Measurements from ENCODE around the gene IL36B. TPM values are rescaled to one million over a fixed set of nuclear protein-coding genes. Genes with fewer than 3 reads are reported as not detected.

Gene IL36B
- total RNA-seq, 1 donor from 2014 or later = not detected

GRCh38 chr2:113009622-113010021, 43.0 kb downstream of the IL36B start:
- no peak overlapping the region for H3K4me3 Mint-ChIP-seq
- DNase-seq (ENCODE audit: low read depth, low spot score) = no peak
- TF ChIP-seq CTCF (conservative IDR thresholded peaks at IDR 0.05) = no peak
- H3K36me3 Mint-ChIP-seq (ENCODE audit: low read depth) = peaks cover 2% of the 10 kb centered on the region
- peaks cover 23% of the 10 kb centered on the region for H3K27me3 Mint-ChIP-seq (ENCODE audit: low read depth)
- no peak overlapping the region for H3K27ac Mint-ChIP-seq (ENCODE audit: unreplicated experiment)
- H3K9me3 Mint-ChIP-seq = peaks cover 11% of the 10 kb centered on the region
- peaks cover 8% of the 10 kb centered on the region for H3K4me1 Mint-ChIP-seq

- no peak overlapping the region for H3K4me3 Mint-ChIP-seq
- no peak overlapping the region for H3K27ac Mint-ChIP-seq (ENCODE audit: unreplicated experiment)
- H3K27me3 Mint-ChIP-seq (ENCODE audit: low read depth) = peaks cover 23% of the 10 kb centered on the region
- TF ChIP-seq CTCF (conservative IDR thresholded peaks at IDR 0.05) = no peak
- peaks cover 2% of the 10 kb centered on the region for H3K9me3 Mint-ChIP-seq
- no peaks in the 10 kb centered on the region for H3K36me3 Mint-ChIP-seq (ENCODE audit: low read depth)
- peaks cover under 1% of the 10 kb centered on the region for H3K4me1 Mint-ChIP-seq
- no peak for DNase-seq (ENCODE audit: low read depth, low spot score)
Measured at GRCh38 chr2:113007250-113007649, 45.4 kb downstream of the IL36B start.

- H3K27me3 Mint-ChIP-seq (ENCODE audit: low read depth) = peaks cover 21% of the 10 kb centered on the region
- H3K4me1 Mint-ChIP-seq = no peaks in the 10 kb centered on the region
- peak within 1 kb of the TSS; percentile 39 for H3K27ac Mint-ChIP-seq (ENCODE audit: unreplicated experiment)
- no peak for DNase-seq (ENCODE audit: low read depth, low spot score)
- H3K9me3 Mint-ChIP-seq = peaks cover 17% of the 10 kb centered on the region
- H3K4me3 Mint-ChIP-seq = no peak within 1 kb of the TSS
- no peak for TF ChIP-seq CTCF (conservative IDR thresholded peaks at IDR 0.05)
- H3K36me3 Mint-ChIP-seq (ENCODE audit: low read depth) = peaks cover 10% of the 10 kb centered on the region
Measured at GRCh38 chr2:113005030-113005509, 47.6 kb downstream of the IL36B start, which contains the start of gene IL36A. Gene IL36A, plus strand, starts transcription at chr2:113005459. Its CDS starts 413 bp downstream, at chr2:113005872.

- peaks cover 17% of the 10 kb centered on the region for H3K27me3 Mint-ChIP-seq (ENCODE audit: low read depth)
- H3K36me3 Mint-ChIP-seq (ENCODE audit: low read depth) = peaks cover 10% of the 10 kb centered on the region
- H3K9me3 Mint-ChIP-seq = peaks cover 24% of the 10 kb centered on the region
- H3K27ac Mint-ChIP-seq (ENCODE audit: unreplicated experiment) = no peak overlapping the region
- DNase-seq (ENCODE audit: low read depth, low spot score) = no peak
- no peaks in the 10 kb centered on the region for H3K4me1 Mint-ChIP-seq
- no peak overlapping the region for H3K4me3 Mint-ChIP-seq
- no peak for TF ChIP-seq CTCF (conservative IDR thresholded peaks at IDR 0.05)
Measured at GRCh38 chr2:113002677-113003076, 50.0 kb downstream of the IL36B start.

GRCh38 chr2:113000436-113000835, 52.2 kb downstream of the IL36B start:
- Mint-ChIP-seq H3K9me3 (peaks cover 24% of the 10 kb centered on the region), H3K4me3 (no peak overlapping the region), H3K36me3 (ENCODE audit: low read depth) (peaks cover 10% of the 10 kb centered on the region), H3K4me1 (no peaks in the 10 kb centered on the region), H3K27me3 (ENCODE audit: low read depth) (peaks cover 19% of the 10 kb centered on the region), H3K27ac (ENCODE audit: unreplicated experiment) (no peak overlapping the region)
- no peak for DNase-seq (ENCODE audit: low read depth, low spot score)
- TF ChIP-seq CTCF (conservative IDR thresholded peaks at IDR 0.05) = no peak

Data from neural crest cell (in vitro differentiated cells).